Kidney epithelial cell (primary cell): ENCODE results near the gene DENND6A. TPM values are rescaled to one million over a fixed set of nuclear protein-coding genes. Genes with fewer than 3 reads are reported as not detected.
"Not testable (repeated sequence)": the region's sequence is repeated elsewhere in the genome, so short reads cannot be mapped to it uniquely, and the experiment has no call there.

ENCODE experiments used
- DNase-seq: peaks from one replicate; pipeline ENCODE4 v3.0.0-alpha.2; 2010; ENCODE audit warnings: low read depth
- H3K27me3 ChIP-seq: 2 replicates; pipeline ENCODE4 v1.6.0; 2011; ENCODE audit warnings: low read length; ENCODE audit not compliant: control insufficient read depth, insufficient read depth
- H3K36me3 ChIP-seq: 2 replicates; pipeline ENCODE4 v1.5.1; 2011; ENCODE audit warnings: low read length; ENCODE audit not compliant: control insufficient read depth, insufficient read depth
- H3K4me3 ChIP-seq: 2 replicates; pipeline ENCODE4 v1.5.1; 2011; ENCODE audit warnings: low read depth, mild to moderate bottlenecking, control low read depth, low read length
- CTCF ChIP-seq: IDR thresholded peaks from 2 replicates; pipeline ENCODE4 v1.5.1; 2011; ENCODE audit warnings: mild to moderate bottlenecking, moderate library complexity, low read length, control low read depth, inconsistent platforms; ENCODE audit not compliant: insufficient read depth, poor library complexity, severe bottlenecking
- total RNA-seq: library from RNA; depleted of rRNA; stranded (reverse); fragments of >200 nt; gene quantifications from 2 replicates; pipeline ENCODE4 v1.2.3, GENCODE V29; 2015

Gene DENND6A
- total RNA-seq, 1 donor from 2014 or later: 17.3 TPM

GRCh38 chr3:57652203-57652602 is 40.7 kb downstream of the DENND6A start:
- no peak for TF ChIP-seq CTCF
- H3K4me3 ChIP-seq: no peak overlapping the region
- no peaks in the 10 kb centered on the region for H3K36me3 ChIP-seq
- DNase-seq: no peak
- H3K27me3 ChIP-seq: no peaks in the 10 kb centered on the region

- DNase-seq: no peak
- no peak overlapping the region for H3K4me3 ChIP-seq
- no peak for TF ChIP-seq CTCF
- H3K27me3 ChIP-seq: no peaks in the 10 kb centered on the region
- H3K36me3 ChIP-seq: no peaks in the 10 kb centered on the region
Measured at GRCh38 chr3:57647292-57647940, 45.5 kb downstream of the DENND6A start.

GRCh38 chr3:57646723-57647122 is 46.2 kb downstream of the DENND6A start:
- Histone ChIP-seq H3K36me3 (no peaks in the 10 kb centered on the region), H3K27me3 (no peaks in the 10 kb centered on the region), H3K4me3 (no peak overlapping the region)
- no peak for DNase-seq
- TF ChIP-seq CTCF: no peak

GRCh38 chr3:57644740-57645139 is 48.1 kb downstream of the DENND6A start:
- no peak for DNase-seq
- TF ChIP-seq CTCF: no peak

GRCh38 chr3:57637391-57637790 is 55.5 kb downstream of the DENND6A start:
- DNase-seq: no peak
- no peak for TF ChIP-seq CTCF
- Histone ChIP-seq H3K4me3 (no peak overlapping the region), H3K36me3 (no peaks in the 10 kb centered on the region), H3K27me3 (no peaks in the 10 kb centered on the region)

More at GRCh38 chr3:57644740-57645139, 48.1 kb downstream of the DENND6A start:
- H3K4me3 ChIP-seq: no peak overlapping the region
- H3K36me3 ChIP-seq: no peaks in the 10 kb centered on the region
- no peaks in the 10 kb centered on the region for H3K27me3 ChIP-seq

GRCh38 chr3:57634259-57634658 is 58.6 kb downstream of the DENND6A start:
- not testable (repeated sequence) for H3K27me3 ChIP-seq, H3K36me3 ChIP-seq, DNase-seq, H3K4me3 ChIP-seq
